OCI-LY1 (cell line): Measurements from ENCODE around the gene FARP1.

Source experiments
- CTCF ChIP-seq: fragments of 200-600 bp; sonication (generic), shearing (Covaris generic); IDR thresholded peaks from 2 replicates; pipeline ENCODE4 v1.5.1; 2017; ENCODE audit warnings: mild to moderate bottlenecking, antibody characterized with exemption, low read length, moderate library complexity, mixed read lengths
- EZH2 ChIP-seq: fragments of 200-600 bp; sonication (generic), shearing (Covaris generic); IDR thresholded peaks from 2 replicates; pipeline ENCODE4 v1.8.0; 2017; ENCODE audit warnings: borderline replicate concordance, mixed run types, mild to moderate bottlenecking, antibody characterized with exemption, low read length, moderate library complexity, mixed read lengths

GRCh38 chr13:98490195-98490836 is 347.4 kb downstream of the FARP1 start:
- TF ChIP-seq CTCF (no peak), EZH2 (no peak)
